Activated CD4-positive, alpha-beta memory T cell treated with anti-CD3 and anti-CD28 coated beads for 36 hours (primary cell): ENCODE data around the gene SLC48A1. TPM values are rescaled to one million over a fixed set of nuclear protein-coding genes. Genes with fewer than 3 reads are reported as not detected.

Experiments used
- CTCF ChIA-PET: fragments of 350-600 bp; sonication (Branson Sonifier 250); formaldehyde crosslinking; loops from one replicate; lab custom pipeline; 2021; ENCODE audit warnings: antibody characterized with exemption, inconsistent platforms; lab: Charles Lee
- POLR2A ChIA-PET: fragments of 350-600 bp; sonication (Branson Sonifier 250); formaldehyde crosslinking; loops from one replicate; lab custom pipeline; 2021; ENCODE audit warnings: antibody characterized with exemption; lab: Charles Lee
- DNase-seq: peaks from one replicate; pipeline ENCODE4 v3.0.0-alpha.2; 2020
- H3K27ac Mint-ChIP-seq: one replicate; pipeline ENCODE4 v1.8.0; 2021; ENCODE audit warnings: mixed read lengths
- H3K27me3 Mint-ChIP-seq: one replicate; pipeline ENCODE4 v1.8.0; 2021; ENCODE audit warnings: mixed read lengths
- H3K36me3 Mint-ChIP-seq: one replicate; pipeline ENCODE4 v1.8.0; 2021; ENCODE audit warnings: mixed read lengths
- H3K4me1 Mint-ChIP-seq: one replicate; pipeline ENCODE4 v1.8.0; 2021; ENCODE audit warnings: low read depth, mixed read lengths
- H3K4me3 Mint-ChIP-seq: one replicate; pipeline ENCODE4 v1.8.0; 2021; ENCODE audit warnings: mild to moderate bottlenecking, mixed read lengths
- H3K9me3 Mint-ChIP-seq: one replicate; pipeline ENCODE4 v1.8.0; 2021; ENCODE audit warnings: mixed read lengths
- intact Hi-C: fragments of 100-400 bp; cut with micrococcal nuclease; formaldehyde crosslinking; loops from one replicate; pipeline ENCODE4 v1.15.1; 2023
- total RNA-seq, 2 experiments: library from RNA; stranded (reverse); gene quantifications; one replicate each; pipeline ENCODE4 v1.2.3, GENCODE V29; 2021

The SLC48A1 gene
- total RNA-seq, 2 experiments from 2014 or later: 13.7 to 16.2 TPM

GRCh38 chr12:47795814-47796411 lies 22.9 kb downstream of the SLC48A1 start:
- Mint-ChIP-seq H3K27ac (peak overlapping the region; percentile 8), H3K27me3 (no peaks in the 10 kb centered on the region), H3K36me3 (peaks cover 48% of the 10 kb centered on the region), H3K4me1 (peaks cover 4% of the 10 kb centered on the region), H3K9me3 (no peaks in the 10 kb centered on the region), H3K4me3 (no peak overlapping the region)
- POLR2A ChIA-PET: interaction anchor here (1.8 kb wide), 1 partner anchor 43 kb away, joined by 7 read pairs; no protein-coding TSS in a partner anchor
- CTCF ChIA-PET: interaction anchor here (2.5 to 28.1 kb wide), 2 partner anchors 29 to 39 kb away, joined by 8 to 795 read pairs; no protein-coding TSS in a partner anchor
- intact Hi-C loops: no loop called here
- no peak for DNase-seq

GRCh38 chr12:47797441-47797840 lies 24.4 kb downstream of the SLC48A1 start:
- CTCF ChIA-PET: interaction anchor here (1.0 to 28.1 kb wide), 7 partner anchors 10 to 166 kb away, joined by 3 to 795 read pairs (median 4); partner anchors contain the start of gene TMEM106C
- H3K27me3 Mint-ChIP-seq: no peaks in the 10 kb centered on the region

GRCh38 chr12:47798382-47798948 lies 25.4 kb downstream of the SLC48A1 start:
- Mint-ChIP-seq H3K27ac (no peak overlapping the region), H3K4me3 (no peak overlapping the region), H3K36me3 (peaks cover 40% of the 10 kb centered on the region), H3K9me3 (no peaks in the 10 kb centered on the region), H3K27me3 (no peaks in the 10 kb centered on the region), H3K4me1 (peaks cover 28% of the 10 kb centered on the region)
- ChIA-PET POLR2A (interaction anchor here (1.1 to 1.5 kb wide), 3 partner anchors 10 to 149 kb away, joined by 3 to 5 read pairs (median 4); no protein-coding TSS in a partner anchor), CTCF (interaction anchor here (0.8 to 28.1 kb wide), 5 partner anchors 9 to 36 kb away, joined by 4 to 795 read pairs (median 8); no protein-coding TSS in a partner anchor)
- intact Hi-C loops: no loop called here
- DNase-seq: no peak

More at GRCh38 chr12:47797441-47797840, 24.4 kb downstream of the SLC48A1 start:
- intact Hi-C loops: loop anchor here (1.0 kb wide), 1 partner anchor 40 kb away; no protein-coding TSS in a partner anchor
- no peaks in the 10 kb centered on the region for H3K9me3 Mint-ChIP-seq
- no peak overlapping the region for H3K27ac Mint-ChIP-seq
- POLR2A ChIA-PET: interaction anchor here (1.8 kb wide), 1 partner anchor 41 kb away, joined by 7 read pairs; no protein-coding TSS in a partner anchor
- no peak overlapping the region for H3K4me3 Mint-ChIP-seq
- peaks cover 17% of the 10 kb centered on the region for H3K4me1 Mint-ChIP-seq
- H3K36me3 Mint-ChIP-seq: peaks cover 40% of the 10 kb centered on the region
- peak; percentile 47 for DNase-seq

GRCh38 chr12:47799357-47799955 lies 26.4 kb downstream of the SLC48A1 start:
- ChIA-PET POLR2A (interaction anchor here (0.8 to 1.5 kb wide), 5 partner anchors 9 to 148 kb away, joined by 3 to 5 read pairs (median 4); no protein-coding TSS in a partner anchor), CTCF (interaction anchor here (3.2 to 28.1 kb wide), 2 partner anchors 8 to 35 kb away, joined by 14 to 795 read pairs; no protein-coding TSS in a partner anchor)
- peak overlapping the region; percentile 8 for H3K27ac Mint-ChIP-seq
- H3K27me3 Mint-ChIP-seq: no peaks in the 10 kb centered on the region
- peaks cover 39% of the 10 kb centered on the region for H3K36me3 Mint-ChIP-seq
- intact Hi-C loops: no loop called here
- peaks cover 38% of the 10 kb centered on the region for H3K4me1 Mint-ChIP-seq
- H3K4me3 Mint-ChIP-seq: no peak overlapping the region
- DNase-seq: no peak
- no peaks in the 10 kb centered on the region for H3K9me3 Mint-ChIP-seq

GRCh38 chr12:47800582-47800981 lies 27.5 kb downstream of the SLC48A1 start:
- H3K27ac Mint-ChIP-seq: peak overlapping the region; percentile 71
- no peak overlapping the region for H3K4me3 Mint-ChIP-seq
- DNase-seq: no peak
- peaks cover 44% of the 10 kb centered on the region for H3K36me3 Mint-ChIP-seq
- ChIA-PET CTCF (interaction anchor here (1.3 to 28.1 kb wide), 3 partner anchors 31 to 35 kb away, joined by 3 to 795 read pairs (median 5); no protein-coding TSS in a partner anchor), POLR2A (interaction anchor here (0.9 to 1.9 kb wide), 2 partner anchors 8 to 33 kb away, joined by 4 to 13 read pairs; no protein-coding TSS in a partner anchor)
- no peaks in the 10 kb centered on the region for H3K9me3 Mint-ChIP-seq
- intact Hi-C loops: no loop called here
- peaks cover 49% of the 10 kb centered on the region for H3K4me1 Mint-ChIP-seq
- H3K27me3 Mint-ChIP-seq: no peaks in the 10 kb centered on the region

GRCh38 chr12:47801170-47801903 lies 28.3 kb downstream of the SLC48A1 start:
- ChIA-PET POLR2A (interaction anchor here (1.0 to 1.9 kb wide), 4 partner anchors 12 to 37 kb away, joined by 3 to 13 read pairs (median 4); no protein-coding TSS in a partner anchor), CTCF (interaction anchor here (1.1 to 28.1 kb wide), 11 partner anchors 10 to 165 kb away, joined by 3 to 795 read pairs (median 6); no protein-coding TSS in a partner anchor)
- no peak for DNase-seq
- Mint-ChIP-seq H3K27me3 (no peaks in the 10 kb centered on the region), H3K36me3 (peaks cover 49% of the 10 kb centered on the region), H3K4me3 (no peak overlapping the region), H3K4me1 (peaks cover 56% of the 10 kb centered on the region), H3K27ac (peak overlapping the region; percentile 99), H3K9me3 (no peaks in the 10 kb centered on the region)
- intact Hi-C loops: no loop called here

- Mint-ChIP-seq H3K9me3 (no peaks in the 10 kb centered on the region), H3K4me1 (peaks cover 62% of the 10 kb centered on the region), H3K4me3 (no peak overlapping the region), H3K27ac (peak overlapping the region; percentile 99), H3K36me3 (peaks cover 53% of the 10 kb centered on the region), H3K27me3 (no peaks in the 10 kb centered on the region)
- ChIA-PET CTCF (interaction anchor here (1.1 to 28.1 kb wide), 11 partner anchors 9 to 164 kb away, joined by 3 to 795 read pairs (median 6); no protein-coding TSS in a partner anchor), POLR2A (interaction anchor here (0.9 to 1.9 kb wide), 5 partner anchors 12 to 36 kb away, joined by 3 to 13 read pairs (median 4); no protein-coding TSS in a partner anchor)
- DNase-seq: no peak
- intact Hi-C loops: no loop called here
These were observed 28.8 kb downstream of the SLC48A1 start for GRCh38 chr12:47801904-47802246.

- DNase-seq: no peak
- peaks cover 66% of the 10 kb centered on the region for H3K4me1 Mint-ChIP-seq
- CTCF ChIA-PET: interaction anchor here (1.1 to 28.1 kb wide), 11 partner anchors 9 to 164 kb away, joined by 3 to 795 read pairs (median 6); no protein-coding TSS in a partner anchor
- H3K36me3 Mint-ChIP-seq: peaks cover 52% of the 10 kb centered on the region
- POLR2A ChIA-PET: interaction anchor here (0.9 to 1.9 kb wide), 5 partner anchors 11 to 36 kb away, joined by 3 to 13 read pairs (median 4); no protein-coding TSS in a partner anchor
- H3K9me3 Mint-ChIP-seq: no peaks in the 10 kb centered on the region
- no peaks in the 10 kb centered on the region for H3K27me3 Mint-ChIP-seq
- intact Hi-C loops: no loop called here
- peak overlapping the region; percentile 99 for H3K27ac Mint-ChIP-seq
- H3K4me3 Mint-ChIP-seq: no peak overlapping the region
These were observed 29.3 kb downstream of the SLC48A1 start for GRCh38 chr12:47802312-47802711.

- peak overlapping the region; percentile 25 for H3K4me3 Mint-ChIP-seq
- POLR2A ChIA-PET: interaction anchor here (0.7 to 1.1 kb wide), 3 partner anchors 9 to 15 kb away, joined by 3 to 5 read pairs (median 3); no protein-coding TSS in a partner anchor
- H3K27me3 Mint-ChIP-seq: no peaks in the 10 kb centered on the region
- no peaks in the 10 kb centered on the region for H3K9me3 Mint-ChIP-seq
- peak; percentile 40 for DNase-seq
- peaks cover 76% of the 10 kb centered on the region for H3K4me1 Mint-ChIP-seq
- intact Hi-C loops: no loop called here
- H3K27ac Mint-ChIP-seq: peak overlapping the region; percentile 99
- peaks cover 53% of the 10 kb centered on the region for H3K36me3 Mint-ChIP-seq
- CTCF ChIA-PET: interaction anchor here (0.8 to 28.1 kb wide), 4 partner anchors 9 to 61 kb away, joined by 3 to 795 read pairs (median 28); no protein-coding TSS in a partner anchor
These were observed 30.3 kb downstream of the SLC48A1 start for GRCh38 chr12:47803191-47803875.

GRCh38 chr12:47804171-47804570 lies 31.1 kb downstream of the SLC48A1 start:
- peaks cover 85% of the 10 kb centered on the region for H3K4me1 Mint-ChIP-seq
- ChIA-PET CTCF (interaction anchor here (0.8 to 28.1 kb wide), 6 partner anchors 8 to 62 kb away, joined by 3 to 795 read pairs (median 6); no protein-coding TSS in a partner anchor), POLR2A (interaction anchor here (0.7 to 1.5 kb wide), 5 partner anchors 10 to 142 kb away, joined by 3 to 5 read pairs (median 3); no protein-coding TSS in a partner anchor)
- DNase-seq: no peak
- intact Hi-C loops: no loop called here
- no peaks in the 10 kb centered on the region for H3K9me3 Mint-ChIP-seq
- H3K4me3 Mint-ChIP-seq: no peak overlapping the region
- H3K36me3 Mint-ChIP-seq: peaks cover 51% of the 10 kb centered on the region
- H3K27me3 Mint-ChIP-seq: no peaks in the 10 kb centered on the region
- peak overlapping the region; percentile 99 for H3K27ac Mint-ChIP-seq
